ENCODE data around the gene CNTROB. TPM values are rescaled to one million over a fixed set of nuclear protein-coding genes. Genes with fewer than 3 reads are reported as not detected.

CNTROB gene
- total RNA-seq, 2 donors from 2014 or later: 25.2 to 42.0 TPM

GRCh38 chr17:7982173-7982572 is 50.2 kb downstream of the CNTROB start:
- Histone ChIP-seq H3K4me1 (replicated peaks) (no peaks in the 10 kb centered on the region), H3K9me3 (no peaks in the 10 kb centered on the region), H3K27me3 (replicated peaks; ENCODE audit: insufficient read depth) (no peaks in the 10 kb centered on the region), H3K36me3 (no peaks in the 10 kb centered on the region), H3K4me3 (no peak overlapping the region), H3K27ac (no peak overlapping the region)
- no peak for TF ChIP-seq POLR2A (IDR thresholded peaks at IDR 0.05)
- TF ChIP-seq CTCF (IDR thresholded peaks at IDR 0.05): no peak
- TF ChIP-seq POLR2AphosphoS5 (IDR thresholded peaks at IDR 0.05): no peak
- DNase-seq (ENCODE audit: low spot score): no peak
- intact Hi-C loops (cut with DNase I): no loop called here
- WGBS: 50% methylated on average over 7 of the region's 7 CpGs

GRCh38 chr17:7982666-7983065 is 50.7 kb downstream of the CNTROB start:
- no peaks in the 10 kb centered on the region for H3K9me3 ChIP-seq
- H3K36me3 ChIP-seq: no peaks in the 10 kb centered on the region
- DNase-seq (ENCODE audit: low spot score): no peak
- 86% methylated on average over 6 of the region's 6 CpGs for WGBS
- no peak overlapping the region for H3K27ac ChIP-seq
- TF ChIP-seq CTCF (IDR thresholded peaks at IDR 0.05) (no peak), POLR2AphosphoS5 (IDR thresholded peaks at IDR 0.05) (no peak), POLR2A (IDR thresholded peaks at IDR 0.05) (no peak)
- intact Hi-C loops (cut with DNase I): no loop called here
- H3K4me1 ChIP-seq (replicated peaks): no peaks in the 10 kb centered on the region
- H3K4me3 ChIP-seq: no peak overlapping the region
- H3K27me3 ChIP-seq (replicated peaks; ENCODE audit: insufficient read depth): no peaks in the 10 kb centered on the region

GRCh38 chr17:7984904-7985303 is 52.9 kb downstream of the CNTROB start:
- no peaks in the 10 kb centered on the region for H3K4me1 ChIP-seq (replicated peaks)
- H3K27ac ChIP-seq: no peak overlapping the region
- 93% methylated on average over 9 of the region's 9 CpGs for WGBS
- TF ChIP-seq CTCF (IDR thresholded peaks at IDR 0.05): no peak
- no peak for TF ChIP-seq POLR2AphosphoS5 (IDR thresholded peaks at IDR 0.05)
- TF ChIP-seq POLR2A (IDR thresholded peaks at IDR 0.05): no peak
- H3K27me3 ChIP-seq (replicated peaks; ENCODE audit: insufficient read depth): no peaks in the 10 kb centered on the region
- H3K4me3 ChIP-seq: no peak overlapping the region
- no peak for DNase-seq (ENCODE audit: low spot score)
- intact Hi-C loops (cut with DNase I): no loop called here
- no peaks in the 10 kb centered on the region for H3K36me3 ChIP-seq
- no peaks in the 10 kb centered on the region for H3K9me3 ChIP-seq

- no peak for DNase-seq (ENCODE audit: low spot score)
- H3K27me3 ChIP-seq (replicated peaks; ENCODE audit: insufficient read depth): no peaks in the 10 kb centered on the region
- WGBS: 67% methylated on average over 12 of the region's 12 CpGs
- H3K4me1 ChIP-seq (replicated peaks): no peaks in the 10 kb centered on the region
- H3K4me3 ChIP-seq: no peak overlapping the region
- H3K36me3 ChIP-seq: no peaks in the 10 kb centered on the region
- intact Hi-C loops (cut with DNase I): no loop called here
- TF ChIP-seq POLR2AphosphoS5 (IDR thresholded peaks at IDR 0.05): no peak
- no peak for TF ChIP-seq CTCF (IDR thresholded peaks at IDR 0.05)
- TF ChIP-seq POLR2A (IDR thresholded peaks at IDR 0.05): no peak
- H3K27ac ChIP-seq: no peak overlapping the region
- H3K9me3 ChIP-seq: no peaks in the 10 kb centered on the region
Observed at GRCh38 chr17:7987112-7987893, 55.3 kb downstream of the CNTROB start.

- no peaks in the 10 kb centered on the region for H3K27me3 ChIP-seq (replicated peaks; ENCODE audit: insufficient read depth)
- no peaks in the 10 kb centered on the region for H3K9me3 ChIP-seq
- H3K4me1 ChIP-seq (replicated peaks): no peaks in the 10 kb centered on the region
- H3K4me3 ChIP-seq: no peak overlapping the region
- intact Hi-C loops (cut with DNase I): loop anchor here (2.0 kb wide), 2 partner anchors 76 to 126 kb away; no protein-coding TSS in a partner anchor
- WGBS: 21% methylated on average over 5 of the region's 5 CpGs
- H3K36me3 ChIP-seq: no peaks in the 10 kb centered on the region
- DNase-seq (ENCODE audit: low spot score): peak; percentile 83
- TF ChIP-seq CTCF (IDR thresholded peaks at IDR 0.05): peak; percentile 30 to 96 (median 87)
- TF ChIP-seq POLR2A (IDR thresholded peaks at IDR 0.05): no peak
- TF ChIP-seq POLR2AphosphoS5 (IDR thresholded peaks at IDR 0.05): peak; percentile 72
- no peak overlapping the region for H3K27ac ChIP-seq
Observed at GRCh38 chr17:7988750-7989178, 56.8 kb downstream of the CNTROB start.
